Ammon's horn (tissue), 1 donor: ENCODE results near the gene YTHDF2.

Source experiments
- DNase-seq: peaks from one replicate; pipeline ENCODE4 v3.0.0-alpha.2; 2016; ENCODE audit warnings: low spot score

YTHDF2 gene

DNA sequence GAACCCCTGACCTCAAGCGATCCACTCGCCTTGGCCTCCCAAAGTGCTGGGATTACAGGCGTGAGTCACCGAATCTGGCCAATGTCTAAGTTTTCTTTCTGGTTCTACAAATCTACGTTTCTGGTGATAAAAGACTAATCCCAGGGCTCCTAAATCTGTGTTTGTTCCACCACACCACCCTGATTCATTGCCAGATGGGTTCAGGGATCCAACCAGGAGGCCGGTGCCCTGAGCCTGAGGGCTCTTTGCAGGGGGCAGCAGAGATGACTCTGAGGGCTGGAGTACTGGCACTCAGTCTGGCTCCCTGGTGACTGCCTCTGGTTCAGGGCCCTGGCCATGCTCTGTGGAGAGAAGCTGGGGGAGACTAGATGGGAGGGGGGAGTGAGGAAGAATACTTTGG, 64.7 kb downstream of the YTHDF2 start:
- DNase-seq, result no peak

DNA sequence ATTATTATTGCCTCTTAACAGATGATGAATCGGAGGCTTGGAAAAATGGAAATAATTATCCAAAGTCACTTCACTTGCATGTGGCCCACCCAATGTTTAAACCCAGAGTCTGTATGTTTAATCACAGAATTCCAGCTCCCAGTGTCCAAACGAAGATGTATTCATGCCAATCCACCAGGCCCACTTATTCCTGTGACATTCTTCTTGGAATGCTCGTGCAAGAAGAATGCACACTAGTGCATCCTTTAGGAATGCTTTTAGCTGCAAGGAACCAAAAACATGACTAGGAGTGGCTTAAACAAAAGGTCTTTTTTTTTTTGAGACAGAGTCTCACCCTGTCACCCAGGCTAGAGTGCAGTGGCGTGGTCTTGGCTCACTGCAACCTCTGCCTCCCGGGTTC, 66.3 kb downstream of the YTHDF2 start:
- no peak for DNase-seq

DNA sequence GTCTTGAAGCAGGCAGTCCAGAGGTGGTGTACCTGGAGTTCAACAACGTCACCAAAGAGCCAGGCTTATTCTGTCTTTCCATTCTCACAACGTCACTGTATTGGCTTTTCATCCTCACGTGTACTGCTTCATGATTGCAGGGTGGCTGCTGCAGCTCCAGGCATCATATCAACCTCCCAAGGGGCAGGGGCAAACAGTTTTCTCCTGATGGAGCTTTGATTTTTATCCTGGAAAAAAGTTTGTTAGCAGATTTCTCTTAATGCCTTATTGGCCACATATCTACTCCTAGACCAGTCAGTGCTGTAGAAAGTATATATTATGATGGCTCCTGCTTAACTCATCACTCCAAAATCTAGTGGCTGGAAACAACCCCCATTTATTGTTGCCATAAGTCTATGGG, 66.9 kb downstream of the YTHDF2 start:
- no peak for DNase-seq

DNA sequence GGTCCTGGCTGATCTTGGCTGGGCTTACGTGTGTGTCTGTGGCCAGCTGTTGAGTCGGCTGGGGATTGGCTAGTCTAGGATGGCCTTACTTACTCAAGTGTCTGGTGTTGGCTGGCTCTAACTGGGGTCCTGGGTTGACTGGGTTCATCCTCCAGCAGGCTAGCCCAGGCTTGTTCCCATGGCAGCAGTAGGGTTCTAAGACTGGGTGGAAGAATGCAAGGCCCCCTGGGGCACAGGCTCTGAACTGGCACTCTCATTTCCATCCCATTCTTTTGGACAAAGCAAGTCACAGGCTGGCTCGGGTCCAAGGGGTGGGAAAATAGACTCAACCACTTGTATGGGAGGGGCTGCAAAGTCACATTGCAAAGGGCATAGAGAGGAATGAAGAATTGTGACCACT, 67.3 kb downstream of the YTHDF2 start:
- no peak for DNase-seq

DNA sequence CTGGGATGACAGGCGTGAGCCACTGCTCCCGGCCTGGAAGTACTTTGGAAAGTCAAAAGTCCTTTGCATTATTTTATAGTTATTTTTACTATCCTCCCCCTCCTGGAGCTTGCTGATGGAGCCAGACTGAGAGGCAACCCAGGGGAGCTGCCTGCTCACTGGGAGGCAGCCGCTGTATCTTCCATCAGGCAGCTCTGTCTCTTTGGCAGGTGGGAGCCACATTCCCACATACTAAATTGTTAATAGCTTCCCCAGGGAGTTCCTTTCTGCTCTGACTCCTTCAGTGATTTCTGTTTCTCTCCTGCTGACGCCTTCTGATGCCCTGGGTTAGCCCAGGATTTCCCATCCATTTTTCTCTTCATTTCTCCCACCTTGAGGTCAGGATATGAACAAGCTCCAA, 70.3 kb downstream of the YTHDF2 start:
- DNase-seq, result no peak

DNA sequence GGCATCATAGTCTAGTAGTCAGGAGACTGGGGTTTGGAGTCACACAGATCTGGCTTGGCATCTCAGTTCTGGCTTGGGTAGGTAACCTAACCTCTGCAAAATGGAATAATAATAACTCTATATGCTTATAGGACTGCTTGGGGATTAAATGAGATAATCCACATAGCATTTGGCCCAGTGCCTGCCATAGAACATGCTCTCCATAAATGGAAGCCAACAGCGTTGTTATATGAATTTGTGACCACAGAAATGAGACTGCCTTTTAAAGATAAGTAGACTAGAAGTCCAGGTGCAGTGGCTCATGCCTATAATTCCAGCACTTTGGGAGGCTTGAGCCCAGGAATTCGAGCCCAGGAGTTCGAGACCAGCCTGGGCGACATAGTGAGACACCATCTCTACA, 71.2 kb downstream of the YTHDF2 start:
- DNase-seq, result no peak

DNA sequence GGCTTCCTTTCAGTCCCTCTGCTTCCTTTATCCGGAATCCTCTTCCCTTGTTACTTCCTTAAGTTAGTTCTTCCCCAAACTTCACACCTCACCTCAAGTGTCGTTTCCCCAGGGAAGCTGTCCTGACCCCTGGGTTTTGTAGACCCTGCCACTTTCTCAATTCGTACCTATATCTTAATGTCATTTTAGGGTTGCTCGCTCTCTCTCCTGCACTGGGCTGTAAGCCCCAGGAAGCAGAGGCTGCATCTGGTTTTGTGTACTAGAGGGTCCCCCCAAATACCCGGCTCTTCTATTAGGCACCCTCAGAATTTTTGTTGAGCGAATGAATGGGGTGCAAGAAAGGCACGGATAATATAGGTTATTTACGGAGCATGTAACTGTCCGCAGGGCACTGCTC, 74.6 kb downstream of the YTHDF2 start:
- no peak for DNase-seq

DNA sequence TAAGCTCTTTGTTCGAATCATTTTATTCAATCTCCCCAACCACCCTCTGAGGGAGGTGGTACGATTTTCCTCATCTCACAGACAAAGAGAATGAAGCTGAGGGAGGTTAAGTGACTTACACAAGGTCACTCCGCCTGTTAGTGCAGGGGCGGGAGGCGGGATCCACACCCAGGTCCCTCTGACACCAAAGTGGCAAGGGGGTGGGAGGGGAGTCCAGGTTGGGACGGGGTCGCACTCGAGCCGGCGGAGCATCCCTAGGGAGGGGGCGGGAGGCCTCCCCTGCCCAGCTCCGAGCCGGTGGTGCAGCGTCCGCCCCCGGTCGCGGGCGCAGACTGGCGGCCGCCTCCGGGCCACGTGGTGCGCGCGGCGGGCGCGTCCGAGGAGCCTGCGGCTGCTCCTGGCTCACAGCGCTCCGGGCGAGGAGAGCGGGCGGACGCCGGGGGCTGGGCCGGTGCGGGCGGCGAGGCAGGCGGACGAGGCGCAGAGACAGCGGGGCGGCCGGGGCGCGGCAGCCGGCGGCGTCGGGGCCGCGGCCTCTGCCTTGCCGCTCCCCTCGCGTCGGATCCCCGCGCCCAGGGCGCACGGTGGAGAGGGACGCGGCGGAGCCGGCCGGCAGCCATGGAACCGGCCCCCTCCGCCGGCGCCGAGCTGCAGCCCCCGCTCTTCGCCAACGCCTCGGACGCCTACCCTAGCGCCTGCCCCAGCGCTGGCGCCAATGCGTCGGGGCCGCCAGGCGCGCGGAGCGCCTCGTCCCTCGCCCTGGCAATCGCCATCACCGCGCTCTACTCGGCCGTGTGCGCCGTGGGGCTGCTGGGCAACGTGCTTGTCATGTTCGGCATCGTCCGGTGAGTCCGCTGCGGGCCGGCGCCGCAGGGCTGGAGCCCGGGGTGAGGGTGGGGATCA, 75.3 kb downstream of the YTHDF2 start, which contains the start of gene OPRD1:
Gene OPRD1 (plus strand): TSS at position 405 of the 903 bp plus-strand sequence. CDS start 214 bp downstream, at position 619.
- DNase-seq, result no peak

DNA sequence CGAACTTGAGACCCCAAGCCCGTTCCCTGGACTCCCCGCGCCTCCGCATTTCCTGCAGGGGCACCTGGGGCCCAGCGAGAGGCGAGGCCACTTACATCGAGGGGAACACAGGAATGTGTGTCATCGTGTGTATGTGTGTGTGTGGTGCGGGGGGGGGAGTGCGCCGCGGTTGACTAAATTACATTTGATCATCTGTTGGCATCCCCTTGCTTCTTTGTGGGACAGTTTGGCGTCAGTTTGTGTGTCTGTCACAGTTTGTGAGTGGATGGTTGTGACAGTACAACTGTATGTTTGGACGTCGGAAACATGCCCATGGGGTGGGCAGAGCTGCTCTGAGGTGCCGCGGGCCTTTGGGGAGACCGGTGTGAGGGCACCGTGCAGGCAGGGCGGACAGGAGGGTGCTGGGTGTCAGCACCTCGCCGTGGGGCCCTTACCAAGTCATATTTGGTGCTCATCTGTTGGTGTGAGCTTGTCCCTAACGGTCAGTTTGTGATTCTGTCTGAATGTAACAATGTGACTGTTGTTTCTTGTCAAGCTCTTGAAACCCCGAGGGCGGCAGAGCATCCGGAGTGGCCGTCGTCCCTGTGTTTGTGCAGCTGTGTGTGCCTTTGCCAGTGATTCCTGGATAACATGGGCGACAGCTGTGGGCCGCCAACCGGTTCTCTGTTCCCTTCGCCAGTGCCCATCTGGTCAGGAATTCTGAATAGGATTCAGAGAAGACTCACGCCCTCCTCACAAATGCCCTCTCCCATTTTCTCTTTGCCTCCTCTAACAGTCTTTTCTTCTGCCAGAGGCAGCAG, 76.1 kb downstream of the YTHDF2 start:
- DNase-seq, result no peak

DNA sequence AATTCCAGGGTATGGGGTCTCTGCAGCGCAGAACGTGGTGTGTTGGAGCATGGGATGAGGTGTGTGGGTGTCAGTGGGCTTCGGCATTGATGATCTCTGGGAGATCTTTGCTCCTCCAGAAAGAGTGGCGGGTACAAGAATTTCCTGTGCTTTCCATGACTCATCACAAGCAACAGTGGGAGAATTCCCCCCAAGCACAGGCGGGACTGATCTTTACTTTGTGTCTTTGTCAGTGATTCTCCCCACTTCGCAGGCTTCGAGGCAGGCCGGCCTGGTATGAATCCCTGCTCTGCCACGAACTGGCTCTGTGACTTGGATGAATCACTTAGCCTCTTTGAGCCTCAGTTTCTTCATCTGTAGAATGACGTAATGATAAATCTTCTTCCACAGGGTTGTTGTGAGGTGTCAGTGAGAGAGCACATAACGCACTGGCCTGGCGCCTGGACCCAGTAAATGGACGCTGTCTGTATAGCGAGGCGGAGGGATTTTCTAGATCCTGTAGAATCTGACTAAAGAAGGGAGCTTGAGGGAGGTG, 77.3 kb downstream of the YTHDF2 start:
- no peak for DNase-seq

DNA sequence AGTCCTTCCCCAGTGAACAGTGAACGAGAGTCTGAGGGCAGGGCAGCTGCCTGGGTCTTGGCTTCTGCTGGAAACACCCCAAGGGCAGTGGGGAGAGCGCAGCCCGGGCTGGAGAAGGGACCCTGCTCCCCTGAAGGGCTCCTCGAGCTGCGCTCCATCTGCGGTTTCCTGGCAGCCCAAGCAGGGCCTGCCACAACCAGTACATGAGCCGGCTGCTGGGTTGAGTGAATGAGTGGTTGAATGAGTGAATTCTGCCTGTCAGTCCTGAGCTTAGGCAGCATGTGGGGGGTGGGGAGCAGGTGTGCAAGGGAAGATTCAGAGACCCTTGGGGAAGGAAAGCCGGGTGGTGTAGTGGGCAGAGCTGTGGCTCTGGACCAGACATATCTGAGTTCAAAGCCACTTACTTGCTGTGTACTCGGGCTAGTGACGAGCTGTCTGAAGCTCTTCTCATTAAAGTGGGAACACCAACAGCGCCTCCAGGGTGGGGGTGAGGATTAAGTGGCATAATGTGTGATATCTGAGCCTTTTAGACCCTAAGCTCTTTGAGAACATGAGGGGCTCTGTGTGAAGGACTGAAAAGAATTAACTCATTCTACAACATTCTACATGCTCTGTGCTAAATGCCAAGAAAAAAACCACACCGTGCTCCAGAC, 78.9 kb downstream of the YTHDF2 start:
- no peak for DNase-seq

DNA sequence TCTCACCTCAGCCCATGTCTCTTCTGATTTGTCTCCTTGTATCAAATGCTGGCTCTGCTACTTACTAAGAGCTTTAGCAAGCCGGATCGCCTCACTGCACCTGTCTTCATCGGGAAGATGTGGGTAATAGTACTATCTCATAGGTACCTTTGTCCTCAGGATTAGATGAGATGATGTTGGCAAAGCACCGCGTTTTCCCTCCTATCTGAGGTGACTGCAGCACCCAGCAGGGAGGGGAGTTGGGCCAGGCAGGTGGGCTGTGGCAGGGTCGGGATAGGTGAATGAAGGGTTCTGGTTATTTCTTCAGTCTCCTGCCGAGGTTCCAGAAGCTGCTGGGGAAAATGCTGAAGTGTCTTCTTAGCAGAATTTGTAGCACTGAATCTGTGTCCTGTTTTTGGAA, 80.4 kb downstream of the YTHDF2 start:
- DNase-seq, result no peak

DNA sequence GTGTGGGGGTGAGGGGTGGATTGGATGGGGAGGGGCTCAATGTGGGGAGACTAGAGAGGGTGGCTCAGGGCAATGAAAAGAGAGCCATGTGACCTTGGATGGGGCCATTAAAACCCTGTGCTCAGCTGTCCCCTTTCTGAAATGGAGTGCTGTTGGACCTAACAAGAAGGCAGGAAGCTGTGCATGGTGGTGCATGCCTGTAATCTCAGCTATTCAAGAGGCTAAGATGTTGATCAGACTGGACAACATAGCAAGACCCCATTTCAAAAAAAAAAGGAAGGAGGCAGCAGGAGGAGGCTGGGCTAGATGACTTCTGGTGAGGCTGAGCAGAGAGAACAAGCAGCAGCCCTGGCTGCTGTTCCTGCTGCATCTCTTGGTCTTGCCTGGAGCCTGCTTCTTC, 82.3 kb downstream of the YTHDF2 start:
- DNase-seq, result no peak
